GM12801 (cell line): ENCODE measurements around the gene NGLY1.

Experiments
- TF ChIP-seq, protein P1 (sequence below): IDR thresholded peaks from one replicate; pipeline ENCODE4 v1.5.1; 2011; ENCODE audit warnings: control low read depth; ENCODE audit not compliant: insufficient read length; ENCODE audit errors: extremely low read depth

Gene NGLY1, protein sequence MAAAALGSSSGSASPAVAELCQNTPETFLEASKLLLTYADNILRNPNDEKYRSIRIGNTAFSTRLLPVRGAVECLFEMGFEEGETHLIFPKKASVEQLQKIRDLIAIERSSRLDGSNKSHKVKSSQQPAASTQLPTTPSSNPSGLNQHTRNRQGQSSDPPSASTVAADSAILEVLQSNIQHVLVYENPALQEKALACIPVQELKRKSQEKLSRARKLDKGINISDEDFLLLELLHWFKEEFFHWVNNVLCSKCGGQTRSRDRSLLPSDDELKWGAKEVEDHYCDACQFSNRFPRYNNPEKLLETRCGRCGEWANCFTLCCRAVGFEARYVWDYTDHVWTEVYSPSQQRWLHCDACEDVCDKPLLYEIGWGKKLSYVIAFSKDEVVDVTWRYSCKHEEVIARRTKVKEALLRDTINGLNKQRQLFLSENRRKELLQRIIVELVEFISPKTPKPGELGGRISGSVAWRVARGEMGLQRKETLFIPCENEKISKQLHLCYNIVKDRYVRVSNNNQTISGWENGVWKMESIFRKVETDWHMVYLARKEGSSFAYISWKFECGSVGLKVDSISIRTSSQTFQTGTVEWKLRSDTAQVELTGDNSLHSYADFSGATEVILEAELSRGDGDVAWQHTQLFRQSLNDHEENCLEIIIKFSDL

DNA sequence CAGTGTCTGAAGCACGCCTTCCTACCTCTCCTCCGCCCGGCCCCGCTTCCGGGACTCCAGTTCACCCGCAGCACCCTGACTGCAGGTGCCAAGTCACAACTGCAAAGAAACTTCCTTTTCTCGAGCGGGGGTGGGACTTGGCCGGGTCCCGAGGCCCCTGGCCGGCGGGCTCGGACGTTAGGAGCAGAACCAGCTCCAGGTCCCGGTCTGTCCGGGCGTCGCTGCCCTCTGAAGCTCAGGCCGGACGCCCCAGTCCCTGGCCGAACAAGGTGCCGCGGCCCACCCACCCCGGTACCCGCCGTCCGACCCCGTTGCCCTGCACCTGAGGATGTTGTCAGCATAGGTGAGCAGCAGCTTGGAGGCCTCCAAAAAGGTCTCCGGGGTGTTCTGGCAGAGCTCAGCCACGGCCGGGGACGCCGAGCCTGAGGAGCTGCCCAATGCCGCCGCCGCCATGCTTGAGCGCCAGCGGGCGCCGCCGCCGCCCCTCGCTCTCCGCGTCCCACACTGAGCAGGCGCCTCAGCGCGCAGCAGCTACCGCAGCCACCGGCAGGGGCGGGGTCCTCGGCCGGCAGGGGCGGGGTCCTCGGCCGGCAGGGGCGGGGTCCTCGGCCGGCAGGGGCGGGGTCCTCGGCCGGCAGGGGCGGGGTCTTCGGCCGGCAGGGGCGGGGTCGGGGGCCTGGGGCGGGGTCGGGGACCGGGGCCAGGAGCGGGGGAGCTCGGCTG lies at the start of gene NGLY1:
Gene NGLY1, minus strand, starts transcription at position 506 of the 723 bp plus-strand sequence. Its CDS starts 53 bp downstream, at position 453.
- TF ChIP-seq, protein P1, sequence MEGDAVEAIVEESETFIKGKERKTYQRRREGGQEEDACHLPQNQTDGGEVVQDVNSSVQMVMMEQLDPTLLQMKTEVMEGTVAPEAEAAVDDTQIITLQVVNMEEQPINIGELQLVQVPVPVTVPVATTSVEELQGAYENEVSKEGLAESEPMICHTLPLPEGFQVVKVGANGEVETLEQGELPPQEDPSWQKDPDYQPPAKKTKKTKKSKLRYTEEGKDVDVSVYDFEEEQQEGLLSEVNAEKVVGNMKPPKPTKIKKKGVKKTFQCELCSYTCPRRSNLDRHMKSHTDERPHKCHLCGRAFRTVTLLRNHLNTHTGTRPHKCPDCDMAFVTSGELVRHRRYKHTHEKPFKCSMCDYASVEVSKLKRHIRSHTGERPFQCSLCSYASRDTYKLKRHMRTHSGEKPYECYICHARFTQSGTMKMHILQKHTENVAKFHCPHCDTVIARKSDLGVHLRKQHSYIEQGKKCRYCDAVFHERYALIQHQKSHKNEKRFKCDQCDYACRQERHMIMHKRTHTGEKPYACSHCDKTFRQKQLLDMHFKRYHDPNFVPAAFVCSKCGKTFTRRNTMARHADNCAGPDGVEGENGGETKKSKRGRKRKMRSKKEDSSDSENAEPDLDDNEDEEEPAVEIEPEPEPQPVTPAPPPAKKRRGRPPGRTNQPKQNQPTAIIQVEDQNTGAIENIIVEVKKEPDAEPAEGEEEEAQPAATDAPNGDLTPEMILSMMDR, result no peak

DNA sequence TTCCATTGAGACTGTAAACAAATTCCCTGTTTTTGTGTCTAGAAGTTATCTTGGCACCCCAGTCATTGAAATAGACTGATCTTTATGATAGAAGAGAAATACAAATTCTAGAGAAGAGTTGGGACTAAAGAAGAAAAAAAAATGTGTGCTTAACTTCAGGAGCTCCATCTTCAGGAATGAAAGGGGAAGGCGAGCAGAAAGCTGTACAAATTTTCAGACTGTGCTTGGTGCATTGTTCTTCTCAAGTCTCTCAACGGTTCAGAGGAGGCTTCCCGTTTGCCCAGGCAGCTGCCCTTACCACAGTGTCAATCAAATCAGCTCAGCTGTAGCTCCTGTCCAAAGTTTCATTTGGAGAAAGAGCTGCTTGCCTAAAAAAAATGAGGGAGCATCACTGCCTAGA lies 48.3 kb upstream of the NGLY1 start:
- TF ChIP-seq, protein P1, result no peak

DNA sequence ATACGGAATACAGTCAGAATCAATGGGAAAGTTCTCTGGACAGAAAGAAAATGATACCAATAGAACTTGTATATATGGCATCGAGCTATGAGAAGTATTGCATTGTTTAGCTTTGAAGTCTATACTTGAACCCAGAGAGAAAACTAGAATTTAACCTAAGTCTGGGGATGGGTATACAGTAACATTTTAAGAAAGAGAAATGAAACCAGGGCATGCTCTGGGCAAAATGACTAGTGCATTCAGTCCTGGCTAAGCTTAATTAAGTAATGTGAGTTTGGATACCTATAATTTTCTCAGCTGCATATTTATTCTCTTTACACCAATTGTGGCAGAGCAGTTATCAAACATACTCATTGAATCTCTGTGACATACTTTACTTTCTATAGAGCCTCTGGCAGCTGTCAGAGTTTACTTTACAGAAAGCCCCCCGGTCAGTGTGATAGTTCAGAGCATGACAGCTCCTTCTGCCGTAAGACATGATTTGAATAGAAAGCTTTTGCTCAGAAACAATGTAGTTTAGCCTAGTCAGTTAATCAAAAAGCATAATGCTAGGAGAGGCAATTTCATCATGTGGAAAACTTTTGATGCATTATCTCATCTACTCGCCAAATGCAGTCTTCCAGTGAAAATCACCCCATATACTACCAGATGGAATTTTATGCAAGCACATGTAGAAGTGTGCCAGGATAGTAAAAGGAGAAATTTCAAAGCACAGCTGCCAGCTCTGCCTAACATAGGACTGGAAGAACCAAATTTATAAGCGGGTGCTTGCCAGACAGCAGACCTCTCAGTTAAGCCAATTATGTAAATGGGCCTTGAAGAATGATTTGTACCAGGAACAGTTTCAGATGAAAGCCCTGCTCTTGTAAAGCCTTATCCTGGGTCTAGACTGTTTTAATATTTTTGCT lies 47.4 kb upstream of the NGLY1 start:
- TF ChIP-seq, protein P1, result no peak

DNA sequence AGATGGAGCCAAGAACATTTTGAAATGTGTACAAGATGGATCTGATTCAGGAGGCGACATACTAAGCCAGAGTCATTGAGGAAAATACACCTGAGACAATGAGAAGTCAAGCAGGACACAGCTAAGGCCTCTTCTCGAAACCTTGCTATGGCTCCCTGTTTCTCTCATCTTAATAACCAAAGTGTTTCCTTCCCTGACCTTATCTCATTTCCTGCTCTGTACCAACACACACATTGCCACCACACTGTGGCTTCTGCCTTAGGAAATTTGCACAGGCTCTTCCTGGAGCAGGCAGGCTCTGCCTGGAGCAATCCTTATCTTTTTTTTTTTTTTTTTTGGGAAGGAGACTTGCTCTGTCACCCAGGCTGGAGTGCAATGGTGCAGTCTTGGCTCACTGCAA lies 43.3 kb upstream of the NGLY1 start:
- TF ChIP-seq, protein P1, result no peak

DNA sequence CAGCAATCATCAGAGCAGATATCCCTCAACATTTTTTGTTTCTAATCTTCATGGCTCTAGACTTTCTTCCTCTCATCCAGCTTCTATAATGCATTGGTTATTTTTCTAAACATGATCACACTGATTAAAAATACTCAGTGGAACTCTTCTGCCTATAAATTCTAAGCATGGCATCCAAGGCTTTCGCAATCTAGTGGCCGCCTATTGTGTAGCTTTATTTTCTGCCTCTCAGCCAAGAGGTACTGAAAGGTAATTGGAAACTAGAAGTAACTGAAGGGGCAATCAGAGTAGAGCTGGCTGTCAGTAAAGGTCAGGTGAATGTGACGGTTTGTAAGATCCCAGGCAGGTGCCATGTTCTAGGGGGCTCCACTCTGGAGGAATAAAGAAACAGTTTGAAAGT lies 40.1 kb upstream of the NGLY1 start:
- TF ChIP-seq, protein P1, result no peak

DNA sequence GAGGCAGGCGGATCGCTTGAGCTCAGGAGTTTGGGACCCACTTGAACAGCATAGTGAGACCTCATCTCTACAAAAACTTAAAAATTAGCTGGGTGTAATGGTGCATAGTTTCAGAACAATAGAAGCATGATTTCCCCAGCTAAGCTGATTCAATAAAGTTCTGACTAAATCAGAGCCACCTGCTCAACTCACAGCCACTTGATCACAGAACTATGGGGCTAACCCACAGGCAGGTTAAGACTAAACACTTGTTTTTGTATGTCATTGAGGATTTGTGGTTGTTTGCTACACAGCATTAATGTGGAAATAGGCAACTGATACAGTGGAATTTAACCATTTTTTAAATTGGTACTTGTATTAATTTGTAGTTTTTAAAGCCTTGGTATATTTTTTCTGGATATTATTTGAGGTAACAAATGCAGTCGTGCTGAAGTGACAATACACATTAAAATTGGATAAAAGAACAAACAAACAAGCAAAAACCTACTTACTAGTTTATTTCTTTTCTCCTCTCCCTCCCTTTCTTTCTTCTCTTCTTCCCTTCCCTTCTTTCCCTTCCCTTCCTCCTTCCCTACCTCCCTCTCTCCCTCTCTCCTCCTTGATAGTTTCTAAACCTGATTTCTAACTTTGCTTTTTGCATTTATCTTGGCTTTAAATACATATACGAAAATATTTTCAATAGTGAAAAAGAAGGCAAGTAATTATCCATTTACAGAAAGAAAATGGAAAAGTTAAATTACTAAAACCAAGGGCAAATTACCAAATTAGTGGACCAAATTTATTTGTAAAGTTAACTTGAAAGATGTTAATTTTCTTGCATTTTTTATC lies 38.7 kb upstream of the NGLY1 start:
- TF ChIP-seq, protein P1, result no peak
